ENCODE results near the gene FCER2. TPM values are rescaled to one million over a fixed set of nuclear protein-coding genes. Genes with fewer than 3 reads are reported as not detected.

Gene FCER2
- total RNA-seq, 1 experiment from 2014 or later = not detected

DNA sequence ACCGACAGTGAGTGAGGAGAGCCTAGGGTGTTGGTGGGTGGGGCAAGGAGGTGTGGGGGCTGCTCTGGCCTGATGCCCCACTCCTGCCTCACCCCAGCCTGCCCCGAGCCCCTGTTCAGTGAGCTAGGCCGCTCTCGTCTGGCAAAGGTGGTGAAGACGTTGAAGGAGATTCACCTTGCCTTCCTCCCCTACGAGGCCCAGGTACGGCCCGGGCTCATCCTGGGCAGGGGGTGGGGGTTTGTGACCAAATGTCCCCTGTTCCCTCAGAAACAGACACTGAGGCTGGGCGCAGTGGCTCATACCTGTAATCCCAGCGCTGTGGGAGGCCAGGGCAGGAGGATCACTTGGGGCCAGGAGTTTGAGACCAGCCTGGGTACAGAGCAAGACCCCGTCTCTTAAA lies 61.1 kb downstream of the FCER2 start:
- no peak for DNase-seq (ENCODE audit: low spot score)
- in situ Hi-C loops (cut with HindIII; ENCODE audit: low sequenced_read_pairs) = no loop called here

DNA sequence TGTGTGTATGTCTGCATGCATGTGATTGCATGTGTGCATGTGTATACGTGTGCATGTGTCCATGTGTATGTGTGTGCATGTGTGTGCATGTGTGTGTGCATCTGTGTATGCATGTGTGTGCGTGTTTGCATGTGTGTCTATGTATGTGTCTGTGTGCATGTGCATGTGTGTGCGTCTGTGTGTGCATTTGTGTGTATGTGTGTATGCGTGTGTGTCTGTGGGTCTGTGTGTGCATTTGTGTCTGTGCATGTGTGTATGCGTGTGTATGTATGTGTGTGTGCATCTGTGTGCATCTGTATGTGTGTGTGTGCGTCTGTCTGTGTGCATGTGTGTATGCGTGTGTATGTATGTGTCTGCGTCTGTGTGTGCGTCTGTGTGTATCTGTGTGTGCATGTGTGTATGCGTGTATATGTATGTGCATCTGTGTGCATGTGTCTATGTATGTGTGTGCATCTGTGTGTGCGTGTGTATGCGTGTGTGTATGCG lies 62.0 kb downstream of the FCER2 start:
- DNase-seq (ENCODE audit: low spot score) = no peak
- in situ Hi-C loops (cut with HindIII; ENCODE audit: low sequenced_read_pairs) = no loop called here

GRCh38 chr19:7638802-7639465 lies 63.0 kb downstream of the FCER2 start:
- in situ Hi-C loops (cut with HindIII; ENCODE audit: low sequenced_read_pairs) = no loop called here
- no peak for DNase-seq (ENCODE audit: low spot score)

Other genes starting within 250 kb of the FCER2 start
- gene PEX11G, start 213.1 kb downstream of the FCER2 start, total RNA-seq (2014; rRNA removed; shearing (Covaris generic)) = 3.5 and 6.6 TPM in 2 replicates
- 25.3 and 40.1 TPM in 2 replicates for gene ZNF358, start 186.0 kb downstream of the FCER2 start, total RNA-seq (2014; rRNA removed; shearing (Covaris generic))
- 6.2 and 16.9 TPM in 2 replicates for gene MCOLN1, start 179.5 kb downstream of the FCER2 start, total RNA-seq (2014; rRNA removed; shearing (Covaris generic))
- gene PNPLA6, start 166.4 kb downstream of the FCER2 start, total RNA-seq (2014; rRNA removed; shearing (Covaris generic)) = 74.6 and 97.9 TPM in 2 replicates
- gene CAMSAP3, start 106.3 kb downstream of the FCER2 start, total RNA-seq (2014; rRNA removed; shearing (Covaris generic)) = 3.3 and 4.8 TPM in 2 replicates
- gene XAB2, start 72.6 kb downstream of the FCER2 start, total RNA-seq (2014; rRNA removed; shearing (Covaris generic)) = 68.4 and 87.3 TPM in 2 replicates
- 31.2 and 80.2 TPM in 2 replicates for gene PET100, start 72.3 kb downstream of the FCER2 start, total RNA-seq (2014; rRNA removed; shearing (Covaris generic))
- gene PCP2, start 68.4 kb downstream of the FCER2 start, total RNA-seq (2014; rRNA removed; shearing (Covaris generic)) = not detected in 2 replicates
- gene STXBP2, start 65.0 kb downstream of the FCER2 start, total RNA-seq (2014; rRNA removed; shearing (Covaris generic)) = 0.20 TPM in 1 of 2 replicates, not detected in the other
- not detected in 2 replicates for gene RETN, start 33.1 kb downstream of the FCER2 start, total RNA-seq (2014; rRNA removed; shearing (Covaris generic))
- gene MCEMP1, start 25.0 kb downstream of the FCER2 start, total RNA-seq (2014; rRNA removed; shearing (Covaris generic)) = not detected in 2 replicates
- gene TRAPPC5, start 21.3 kb downstream of the FCER2 start, total RNA-seq (2014; rRNA removed; shearing (Covaris generic)) = 131 and 153 TPM in 2 replicates
- gene CLEC4G, start 30.0 kb upstream of the FCER2 start, total RNA-seq (2014; rRNA removed; shearing (Covaris generic)) = not detected in 2 replicates
- not detected in 2 replicates for gene CD209, start 45.4 kb upstream of the FCER2 start, total RNA-seq (2014; rRNA removed; shearing (Covaris generic))
- gene CLEC4M, start 61.1 kb upstream of the FCER2 start, total RNA-seq (2014; rRNA removed; shearing (Covaris generic)) = not detected in 2 replicates
- gene EVI5L, start 128.1 kb upstream of the FCER2 start, total RNA-seq (2014; rRNA removed; shearing (Covaris generic)) = 19.0 and 24.5 TPM in 2 replicates
- gene PRR36, start 172.3 kb upstream of the FCER2 start, total RNA-seq (2014; rRNA removed; shearing (Covaris generic)) = 0.03 and 0.49 TPM in 2 replicates
- gene LRRC8E, start 186.4 kb upstream of the FCER2 start, total RNA-seq (2014; rRNA removed; shearing (Covaris generic)) = 0.49 TPM in 1 of 2 replicates, not detected in the other
- gene MAP2K7, start 201.7 kb upstream of the FCER2 start, total RNA-seq (2014; rRNA removed; shearing (Covaris generic)) = 14.2 and 16.2 TPM in 2 replicates
- gene TGFBR3L, start 212.7 kb upstream of the FCER2 start, total RNA-seq (2014; rRNA removed; shearing (Covaris generic)) = not detected in 2 replicates
- gene SNAPC2, start 218.2 kb upstream of the FCER2 start, total RNA-seq (2014; rRNA removed; shearing (Covaris generic)) = 35.1 and 37.8 TPM in 2 replicates
- 27.0 and 27.3 TPM in 2 replicates for gene CTXN1, start 224.0 kb upstream of the FCER2 start, total RNA-seq (2014; rRNA removed; shearing (Covaris generic))
- 100 and 168 TPM in 2 replicates for gene TIMM44, start 241.5 kb upstream of the FCER2 start, total RNA-seq (2014; rRNA removed; shearing (Covaris generic))

Data from G401 (cell line).